Prostate gland (tissue), 2 donors: ENCODE results near the gene CEP290.

Source experiments
- CTCF ChIP-seq, 4 experiments: fragments of 200-600 bp in 2 of 4; fragments of 450-650 bp in 2 of 4; sonication (generic) in 2 of 4; IDR thresholded peaks; 1 replicate in 3 of 4; 2 replicates in 1 of 4; pipeline ENCODE4 v1.5.1; 2016 to 2019; ENCODE audit warnings: antibody characterized with exemption in 4 of 4, mild to moderate bottlenecking in 2 of 4, moderate library complexity in 2 of 4
- POLR2A ChIP-seq: fragments of 450-650 bp; IDR thresholded peaks from one replicate; pipeline ENCODE4 v1.6.1; 2016; ENCODE audit warnings: antibody characterized with exemption, mild to moderate bottlenecking

- no peak for TF ChIP-seq CTCF (IDR thresholded peaks at IDR 0.05)
- TF ChIP-seq POLR2A = no peak
These were observed 106.0 kb downstream of the CEP290 start for GRCh38 chr12:88035907-88036289.
